ENCODE data around the gene NBPF3.

NBPF3 gene

DNA sequence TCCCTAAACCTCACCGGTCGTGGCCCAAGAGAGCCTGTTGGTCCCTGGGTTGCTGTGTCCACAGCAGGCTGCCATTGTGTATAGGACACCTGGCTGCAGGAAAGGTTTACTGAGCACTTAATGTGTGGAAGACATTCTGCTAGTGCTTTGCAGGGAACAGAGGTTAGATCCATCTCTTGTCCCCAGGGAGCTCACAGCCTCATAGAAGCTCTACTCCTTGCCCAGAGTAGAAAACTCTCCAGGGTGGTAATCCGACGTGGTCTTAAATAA lies 52.4 kb downstream of the NBPF3 start:
- DNase-seq (ENCODE audit: low read depth, low spot score), result no peak

DNA sequence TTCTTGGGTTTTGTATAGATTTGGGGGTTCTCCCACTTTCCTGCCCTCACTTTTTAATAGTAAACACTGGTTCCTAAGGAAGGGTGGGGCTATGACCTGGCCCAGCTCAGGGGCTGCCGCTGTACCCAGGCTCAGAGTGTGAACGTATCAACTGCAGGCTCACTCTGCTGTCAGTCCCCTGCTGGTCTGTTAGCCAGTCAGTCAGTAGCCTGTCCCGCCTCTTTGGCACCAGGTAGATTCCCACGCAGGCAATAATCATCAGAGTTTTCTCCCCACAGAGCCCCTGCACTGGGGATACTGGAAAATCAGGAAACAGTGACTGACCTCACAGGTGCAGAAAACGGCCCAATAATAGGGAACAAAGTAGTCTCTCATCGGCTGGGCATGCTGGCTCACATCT lies 54.3 kb downstream of the NBPF3 start:
- no peak for DNase-seq (ENCODE audit: low read depth, low spot score)

DNA sequence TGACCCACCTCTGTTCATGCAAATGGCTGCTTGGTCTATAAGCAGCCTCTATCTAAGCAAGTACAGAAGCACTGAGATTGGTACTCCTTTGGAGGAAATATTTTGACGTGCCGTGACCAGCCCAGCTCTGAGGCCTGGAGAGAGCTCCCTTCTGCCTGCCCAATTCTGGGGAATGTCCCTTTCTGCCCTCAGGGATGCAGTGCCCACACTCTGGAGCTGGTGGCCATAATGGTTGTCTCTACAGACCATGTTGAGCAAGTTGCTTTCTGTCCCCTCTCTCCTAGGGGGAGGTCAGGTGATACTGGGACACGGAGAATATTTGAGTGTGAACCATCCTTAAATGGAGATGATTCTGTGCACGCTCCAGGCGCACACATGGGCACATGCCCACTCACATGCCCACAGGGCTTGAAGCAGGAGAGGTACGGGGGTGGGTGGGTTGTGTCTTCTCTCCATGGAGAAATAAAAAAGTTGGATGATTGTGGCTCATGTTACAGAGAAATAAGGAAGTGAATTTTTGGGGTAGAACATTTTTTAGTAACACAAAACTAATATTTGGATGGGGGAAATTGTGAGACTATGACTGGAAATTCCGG lies 55.4 kb downstream of the NBPF3 start:
- no peak for DNase-seq (ENCODE audit: low read depth, low spot score)

DNA sequence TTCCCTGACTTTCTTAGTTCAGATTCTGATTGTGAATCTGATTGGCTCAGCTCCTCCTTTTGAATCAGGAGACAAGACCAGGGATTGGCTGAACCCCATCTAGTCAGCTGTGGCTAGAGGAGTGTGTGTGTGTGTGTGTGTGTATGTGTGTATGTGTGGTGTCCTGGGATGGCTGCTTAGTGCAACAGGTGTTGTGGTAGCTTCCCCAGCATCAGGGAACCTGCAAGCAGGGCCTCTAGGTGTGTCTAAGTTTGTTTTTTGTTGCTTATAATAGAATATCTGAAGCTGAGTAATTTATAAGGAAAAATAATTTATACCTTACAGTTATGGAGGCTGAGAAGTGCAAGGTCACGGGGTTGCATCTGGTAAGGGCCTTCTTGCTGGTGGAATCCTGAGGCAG lies 56.1 kb downstream of the NBPF3 start:
- no peak for DNase-seq (ENCODE audit: low read depth, low spot score)

DNA sequence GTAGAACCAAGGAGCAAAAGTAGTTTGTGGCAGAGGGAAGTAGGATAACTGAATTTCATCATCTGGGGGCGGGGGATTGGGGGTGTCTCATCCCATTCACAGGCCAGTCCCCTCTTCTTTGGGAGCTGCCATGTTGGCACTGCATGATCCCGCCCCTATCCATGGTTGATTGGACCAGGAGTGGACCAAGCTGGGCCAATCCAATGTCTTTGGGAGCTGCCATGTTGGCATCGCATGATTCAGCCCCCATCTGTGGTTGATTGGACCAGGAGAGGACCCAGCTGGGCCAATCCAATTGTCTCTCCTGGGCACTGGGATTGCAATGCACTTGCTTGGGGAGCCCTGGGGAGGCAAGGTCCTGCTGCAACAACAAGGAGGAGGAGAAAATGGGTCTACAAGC lies 56.9 kb downstream of the NBPF3 start:
- DNase-seq (ENCODE audit: low read depth, low spot score), result no peak

DNA sequence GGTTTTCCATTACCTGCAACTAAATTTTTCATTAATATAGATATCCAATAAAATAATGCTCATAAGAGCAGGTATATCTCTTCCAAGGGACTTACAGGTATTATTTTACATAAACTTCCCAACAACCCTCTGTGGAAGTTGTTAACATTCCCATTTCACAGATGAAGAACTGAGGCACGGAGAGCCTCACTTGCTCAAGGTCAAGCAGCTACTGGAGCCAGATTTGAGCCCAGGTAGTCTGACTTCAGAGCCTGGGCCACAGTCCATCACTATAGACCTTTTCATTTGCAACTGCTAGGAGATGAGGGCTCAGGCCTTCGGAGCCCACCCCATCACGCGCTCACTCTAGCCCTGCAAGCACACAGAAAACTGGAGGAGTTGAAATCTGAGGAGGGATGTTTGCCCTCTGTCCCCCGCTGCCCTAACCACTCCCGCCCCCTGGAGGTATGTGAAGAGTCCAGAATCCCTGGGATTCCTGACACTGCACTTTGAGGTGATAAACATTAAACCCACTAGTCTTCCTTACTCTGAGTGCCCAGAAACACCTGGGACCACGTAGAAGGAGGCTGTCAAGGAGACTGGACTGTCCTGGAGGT lies 57.6 kb downstream of the NBPF3 start:
- DNase-seq (ENCODE audit: low read depth, low spot score), result peak; percentile 77

DNA sequence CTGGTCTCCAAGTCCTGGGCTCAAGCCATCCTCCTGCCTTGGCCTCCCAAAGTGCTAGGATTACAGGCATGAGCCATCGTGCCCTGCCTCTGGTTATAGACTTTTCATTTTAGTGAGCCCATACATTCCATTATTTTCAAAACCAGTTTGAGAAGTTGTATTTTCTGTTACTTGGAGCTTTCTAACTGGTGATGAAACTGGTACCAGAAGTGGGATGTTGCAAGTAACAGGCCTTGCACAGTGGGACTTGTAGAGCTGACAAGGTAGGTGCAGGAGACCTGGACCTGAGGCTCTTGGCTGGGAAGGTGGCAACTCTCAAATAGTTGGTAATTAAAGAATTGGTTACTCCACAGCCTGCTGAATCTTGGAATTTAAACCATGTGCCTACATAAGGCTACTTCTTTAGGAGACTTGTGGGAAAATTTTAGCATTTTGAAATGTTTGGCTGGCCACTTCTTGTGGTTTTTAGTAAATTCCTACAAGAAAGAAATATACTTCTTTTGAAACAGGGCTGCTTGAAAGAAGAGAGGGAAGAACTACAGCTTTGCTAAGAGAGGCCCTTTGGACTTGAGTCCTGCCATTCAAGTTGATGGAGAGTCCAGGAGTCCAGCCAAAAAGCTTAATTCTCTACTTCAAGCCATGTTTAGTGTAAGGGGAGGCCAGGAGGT lies 59.5 kb downstream of the NBPF3 start:
- no peak for DNase-seq (ENCODE audit: low read depth, low spot score)

DNA sequence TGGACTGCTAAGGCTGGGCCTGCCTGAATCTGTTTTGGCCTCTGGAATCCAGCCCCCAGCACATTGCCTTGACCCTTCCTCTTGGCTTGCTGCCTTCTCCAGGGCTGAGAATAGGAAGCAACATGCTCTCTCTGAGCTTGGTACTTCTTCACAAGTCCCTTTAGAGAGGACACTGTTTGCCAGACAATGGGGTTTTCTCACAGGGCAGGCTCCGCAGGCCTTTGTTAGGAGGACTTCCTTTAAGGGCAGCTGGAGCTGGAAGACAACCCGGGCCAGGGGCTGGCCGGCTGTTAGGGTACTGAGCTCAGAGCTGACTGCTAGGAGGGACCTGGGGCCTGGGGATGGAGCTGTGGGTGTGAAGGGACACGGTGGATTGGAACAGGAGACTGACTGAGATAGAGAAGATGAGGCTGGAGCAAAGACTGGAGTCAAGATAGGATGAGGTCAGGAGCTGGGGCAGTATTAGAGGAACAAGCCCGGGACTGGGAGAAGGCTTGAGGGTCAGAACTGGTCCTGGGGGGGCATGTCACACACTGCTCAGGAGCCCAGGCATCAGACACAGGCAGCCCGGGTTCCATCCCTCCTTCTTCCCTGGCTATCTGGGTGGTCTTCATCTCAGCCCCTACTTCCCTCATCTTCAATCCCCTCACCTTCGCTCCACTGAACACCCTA lies 63.9 kb downstream of the NBPF3 start:
- DNase-seq (ENCODE audit: low read depth, low spot score), result no peak

DNA sequence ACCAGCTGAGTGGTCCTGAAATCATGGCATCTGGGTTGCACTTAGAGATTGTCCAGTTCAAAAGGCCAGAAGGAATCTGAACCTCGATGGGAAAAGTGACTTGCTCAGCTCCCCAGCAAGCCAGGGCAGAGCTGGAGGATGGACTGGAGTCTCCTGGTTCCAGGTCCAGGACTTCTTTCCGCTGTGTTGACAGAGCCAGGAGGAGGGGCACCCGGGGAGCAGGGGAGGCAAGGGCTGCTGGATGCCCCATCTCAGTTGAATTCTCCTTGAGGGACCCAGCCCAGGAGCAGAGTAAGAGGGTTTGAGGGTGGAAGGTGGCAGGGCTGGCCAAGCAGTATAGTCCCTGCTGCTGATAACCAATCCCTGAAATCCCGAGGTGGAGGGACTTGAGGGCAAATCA lies 66.9 kb downstream of the NBPF3 start:
- DNase-seq (ENCODE audit: low read depth, low spot score), result no peak

DNA sequence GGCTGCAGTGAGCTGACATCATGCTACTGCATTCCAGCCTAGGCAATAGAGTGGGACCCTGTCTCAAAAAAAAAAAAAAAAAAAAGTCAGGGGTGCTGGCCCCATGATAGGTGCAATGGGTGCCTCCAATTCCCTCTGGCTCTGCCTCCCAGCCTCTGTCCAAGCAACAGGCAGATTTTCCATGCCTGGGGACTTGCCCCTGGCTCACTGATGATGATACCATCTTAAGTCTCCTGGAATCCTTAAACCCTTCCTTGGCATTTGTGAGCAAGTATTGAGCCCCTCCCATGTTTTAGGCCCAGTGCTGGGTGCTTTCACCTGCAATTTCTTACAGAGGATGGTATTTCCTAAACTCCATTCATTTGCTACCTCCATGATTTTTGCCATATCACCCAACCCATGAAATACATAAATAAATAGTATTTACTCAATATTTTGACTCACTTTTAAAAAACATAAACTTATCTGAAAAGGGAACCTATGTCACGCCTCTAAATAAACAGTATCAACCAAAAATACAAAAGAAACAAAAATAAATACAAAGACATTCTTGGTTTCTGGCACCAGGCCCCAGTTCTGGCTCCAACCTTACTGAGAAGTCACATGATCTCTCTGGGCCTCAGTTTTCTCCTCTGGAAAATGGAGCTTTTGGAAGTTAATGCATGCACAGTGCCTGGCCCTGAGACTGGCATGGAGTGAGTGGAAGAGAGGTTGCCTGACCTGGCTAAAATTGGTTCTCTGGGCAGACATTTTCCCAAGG lies 67.8 kb downstream of the NBPF3 start:
- no peak for DNase-seq (ENCODE audit: low read depth, low spot score)

DNA sequence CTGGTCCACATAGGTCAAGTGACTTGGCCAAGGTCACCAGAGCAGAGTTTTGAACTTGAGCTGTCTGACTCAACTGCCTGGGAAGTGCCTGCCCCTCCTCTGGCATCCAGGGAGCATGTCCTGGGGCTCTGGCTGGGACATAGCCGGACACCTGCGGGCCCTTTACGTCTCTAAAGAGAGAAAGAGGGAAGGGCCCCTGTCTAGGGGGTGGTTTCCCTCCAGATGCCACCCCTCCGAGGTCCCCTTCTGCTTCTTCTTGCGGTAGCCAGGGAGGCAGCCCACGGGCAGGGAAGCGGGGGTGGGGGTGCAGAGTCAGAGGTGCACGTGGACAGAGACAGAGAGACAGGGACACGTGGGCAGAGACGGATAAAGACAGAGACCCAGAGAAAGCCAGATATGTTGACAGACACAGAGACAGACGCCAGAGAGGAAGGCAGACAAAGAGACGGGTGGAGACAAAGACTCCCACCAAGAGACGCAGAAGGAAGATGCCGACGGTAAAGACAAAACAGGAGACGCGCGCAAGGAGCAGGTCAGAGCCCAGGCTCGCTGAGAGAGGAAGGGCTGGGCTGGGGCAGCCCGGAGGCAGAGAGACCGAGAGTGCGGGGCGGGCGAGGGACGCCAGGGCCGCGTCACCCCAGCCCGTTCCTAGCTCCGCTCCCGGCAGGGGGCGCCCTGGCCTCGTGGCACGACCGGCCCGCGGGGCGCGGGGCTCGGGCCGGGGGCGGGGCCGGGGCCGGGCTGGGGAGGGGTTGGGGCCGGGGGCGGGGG lies 68.8 kb downstream of the NBPF3 start:
- peak; percentile 92 for DNase-seq (ENCODE audit: low read depth, low spot score)

DNA sequence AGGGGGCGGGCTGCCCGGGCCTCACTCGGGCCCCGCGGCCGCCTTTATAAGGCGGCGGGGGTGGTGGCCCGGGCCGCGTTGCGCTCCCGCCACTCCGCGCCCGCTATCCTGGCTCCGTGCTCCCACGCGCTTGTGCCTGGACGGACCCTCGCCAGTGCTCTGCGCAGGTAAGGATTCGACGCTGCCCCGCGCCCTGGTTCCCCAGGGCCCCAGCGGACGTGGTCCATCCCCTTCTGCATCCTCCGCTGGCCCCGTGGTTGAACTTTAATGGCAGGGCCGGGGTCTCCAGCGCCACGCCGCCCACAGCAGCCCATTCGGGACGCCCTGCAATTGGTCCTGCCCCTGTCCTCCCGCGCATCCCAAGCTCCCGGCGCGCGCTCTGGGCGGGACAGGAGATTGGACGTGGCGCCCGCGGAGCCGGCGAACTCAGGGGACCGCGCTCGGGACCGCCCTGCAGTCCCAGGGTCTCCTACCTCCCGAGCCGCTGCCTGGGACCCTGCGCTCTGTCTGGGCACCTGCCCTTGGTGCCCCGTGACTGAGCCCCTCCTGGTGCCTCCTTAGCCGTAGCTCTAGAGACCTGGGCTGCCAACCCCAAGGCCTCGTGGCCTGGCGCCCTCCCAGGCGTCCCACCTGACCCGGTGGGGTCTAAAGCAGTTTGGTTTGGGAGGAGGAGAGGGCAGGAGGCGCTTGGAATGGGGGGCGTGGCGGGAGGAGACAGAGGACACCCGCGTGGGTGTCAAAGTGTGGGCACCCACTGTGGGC lies 69.6 kb downstream of the NBPF3 start, which contains the start of gene ALPL:
Gene ALPL, plus strand, starts transcription at position 73 of the 762 bp plus-strand sequence. CDS start 44,659 bp downstream, outside the sequence.
- peak; percentile 62 for DNase-seq (ENCODE audit: low read depth, low spot score)

DNA sequence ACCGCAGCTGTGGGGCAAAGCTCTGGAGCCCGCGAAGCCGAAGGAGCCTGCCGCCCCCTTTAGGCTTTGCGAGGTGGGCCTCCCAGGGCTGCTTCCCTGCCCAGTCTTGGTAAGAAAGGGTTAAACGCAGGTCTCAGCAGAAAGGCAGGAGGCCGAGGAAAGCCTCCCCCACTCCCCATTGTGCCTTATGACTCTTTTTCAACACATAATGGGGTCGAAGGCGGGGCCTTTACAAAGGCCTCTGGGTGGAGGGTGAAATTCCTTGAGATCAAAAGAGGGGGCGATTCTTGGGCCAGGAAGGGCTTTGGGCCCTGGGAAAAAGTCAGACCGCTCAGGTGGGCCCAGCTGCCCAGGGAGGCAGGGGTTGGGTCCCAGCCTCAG lies 70.2 kb downstream of the NBPF3 start:
- DNase-seq (ENCODE audit: low read depth, low spot score), result peak; percentile 86

DNA sequence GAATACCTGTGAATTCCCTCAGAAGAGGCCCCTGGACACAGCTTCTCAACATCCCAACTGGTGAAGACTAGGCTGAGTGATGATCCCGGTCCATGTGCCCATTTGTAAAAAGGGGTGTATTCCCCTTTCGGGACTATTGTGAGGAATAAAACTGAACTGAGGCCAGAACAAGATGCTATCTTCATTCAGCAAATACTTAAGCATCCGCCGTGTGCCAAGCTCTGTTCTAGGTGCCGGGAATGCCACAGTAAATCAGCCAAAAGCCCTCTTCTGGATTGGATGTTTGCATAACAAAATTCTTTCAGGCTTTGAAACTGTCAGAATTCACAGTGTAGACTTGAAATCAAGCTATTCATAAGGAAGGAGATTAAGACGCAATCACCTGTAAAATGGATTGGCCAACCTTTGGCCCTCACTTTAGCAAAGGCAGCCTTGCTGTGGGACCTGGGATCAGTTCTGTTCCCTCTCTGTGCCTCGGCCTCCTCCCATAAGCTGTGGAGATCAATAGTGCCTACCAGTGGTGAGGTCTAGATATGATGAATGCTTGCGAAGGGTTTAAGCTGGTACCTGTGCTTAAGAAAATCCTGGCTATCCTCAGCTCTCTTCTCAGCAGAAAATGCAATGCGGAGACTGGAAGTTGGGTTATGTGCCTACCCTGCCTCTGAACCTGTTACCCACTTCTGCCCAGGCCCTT lies 71.1 kb downstream of the NBPF3 start:
- no peak for DNase-seq (ENCODE audit: low read depth, low spot score)

DNA sequence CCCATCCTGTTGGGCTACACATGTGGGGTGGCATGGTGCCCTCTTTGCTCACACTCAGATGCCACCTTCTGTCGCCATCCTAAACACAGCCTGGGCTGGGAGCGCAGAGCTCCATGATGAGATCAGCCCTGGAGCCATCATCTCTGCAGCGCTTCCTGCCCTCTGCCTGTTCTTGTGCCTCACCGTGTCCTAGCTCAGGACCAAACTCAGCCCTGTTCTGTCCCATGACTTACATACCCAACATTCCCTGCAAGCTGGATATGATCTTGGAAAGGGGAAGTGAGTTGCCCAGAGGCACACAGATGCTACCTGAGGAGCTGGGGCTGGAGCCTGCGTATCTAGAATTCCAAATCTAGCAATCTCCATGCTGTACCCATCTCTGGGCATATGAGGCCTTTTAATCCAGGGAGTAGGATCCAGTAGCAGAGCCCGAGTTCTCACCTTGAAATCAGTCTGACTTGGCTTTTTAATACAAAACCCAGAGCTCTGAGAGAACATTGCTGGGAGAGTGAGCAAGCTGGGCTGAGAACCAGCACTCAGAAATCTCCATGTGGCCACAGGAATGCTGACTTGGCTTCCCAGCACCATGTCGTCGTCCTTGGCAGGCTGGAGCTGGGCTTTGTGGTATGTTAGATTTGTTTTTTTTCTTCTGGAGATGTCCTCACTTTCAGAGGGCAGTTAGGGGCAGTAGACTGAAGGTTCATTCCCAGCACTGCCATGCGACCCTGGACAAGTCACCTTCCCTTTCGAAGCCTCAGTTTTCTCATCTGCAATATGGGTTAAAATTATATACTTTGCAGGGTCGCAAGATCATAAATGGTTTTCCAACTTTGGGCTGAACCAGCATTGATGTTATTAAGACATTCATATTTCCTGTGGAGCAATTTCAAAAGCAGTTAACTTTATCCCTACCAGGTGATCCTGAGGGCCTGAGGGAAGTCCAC lies 71.9 kb downstream of the NBPF3 start:
- DNase-seq (ENCODE audit: low read depth, low spot score), result peak; percentile 38

DNA sequence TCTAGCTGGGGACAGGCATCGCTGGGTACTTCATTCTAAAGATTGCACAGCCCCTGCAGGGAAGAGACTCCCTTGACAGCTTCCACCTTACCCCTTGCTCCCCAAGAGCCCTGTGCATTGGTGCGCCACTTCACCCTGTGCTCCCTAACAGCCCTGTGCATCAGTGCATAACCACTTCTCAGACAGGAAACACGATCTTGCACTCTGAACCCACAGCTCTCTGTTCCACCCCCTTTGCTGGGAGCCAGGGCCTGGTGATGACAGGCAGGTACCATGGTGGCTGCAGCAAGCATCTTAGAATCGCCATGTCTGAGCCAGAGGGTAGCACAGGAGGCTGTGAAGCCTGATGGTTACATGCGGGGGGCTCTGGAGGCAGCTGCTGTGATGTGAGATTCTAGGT lies 74.3 kb downstream of the NBPF3 start:
- no peak for DNase-seq (ENCODE audit: low read depth, low spot score)

DNA sequence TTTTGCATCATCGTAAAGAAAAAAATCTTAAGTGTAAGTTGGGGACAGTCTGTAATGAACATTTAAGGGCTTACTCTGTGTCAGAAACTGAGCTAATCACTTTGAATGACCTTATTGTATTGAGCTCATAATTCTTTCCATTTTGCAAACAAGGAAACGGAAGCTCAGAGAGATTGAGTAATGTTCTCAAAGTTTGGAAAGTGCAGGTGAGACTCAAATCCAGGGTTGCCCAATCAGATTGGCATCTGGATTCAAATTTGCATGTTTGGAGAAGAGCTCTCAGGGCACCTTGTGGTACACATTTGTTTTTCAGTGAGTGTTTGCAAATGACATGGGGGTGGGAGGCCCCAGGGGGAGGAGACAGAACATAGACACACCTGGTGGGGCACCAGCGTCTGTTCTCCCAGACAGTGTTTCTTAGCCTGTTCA lies 77.2 kb downstream of the NBPF3 start:
- no peak for DNase-seq (ENCODE audit: low read depth, low spot score)

DNA sequence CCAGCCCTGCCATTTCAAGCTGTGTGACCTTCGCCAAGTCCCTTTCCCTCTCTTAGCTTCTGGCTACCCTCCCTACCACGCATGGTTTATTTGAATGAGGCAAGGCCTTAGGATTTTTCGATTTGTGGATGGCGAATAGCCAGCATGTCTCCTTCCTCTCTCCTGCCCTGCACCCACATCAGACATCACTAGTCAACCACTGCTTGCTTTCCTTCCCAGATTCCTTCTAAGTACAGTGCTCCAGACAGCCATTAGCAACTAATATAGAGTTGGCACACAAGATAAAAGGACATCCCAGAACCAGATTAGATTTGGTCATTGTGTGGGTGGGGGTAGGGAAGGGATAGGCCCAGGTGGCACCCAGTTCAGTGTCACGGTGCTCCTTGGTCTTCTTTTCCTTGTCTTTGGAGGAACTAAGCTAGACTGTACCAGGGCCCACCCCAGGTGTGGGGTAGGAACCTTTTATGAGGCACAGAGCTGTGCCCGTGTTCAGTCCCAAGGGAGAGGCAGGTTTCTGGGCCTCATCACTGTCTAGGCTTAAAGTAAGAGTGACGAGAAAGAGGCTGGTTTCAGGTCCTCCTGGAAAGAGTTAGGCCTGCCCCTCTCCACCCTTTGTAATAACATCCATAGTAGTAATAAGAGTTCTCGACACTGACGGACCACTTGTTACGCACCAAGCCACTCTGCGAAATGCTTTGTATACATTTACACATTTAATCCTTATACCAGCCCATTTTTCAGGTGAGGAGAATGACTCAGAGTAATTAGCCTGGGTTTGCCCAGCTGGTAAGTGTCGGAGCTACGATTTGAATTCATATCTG lies 77.9 kb downstream of the NBPF3 start:
- DNase-seq (ENCODE audit: low read depth, low spot score), result no peak
